IMR-90 (cell line): ENCODE data around the gene POLR3G. TPM values are rescaled to one million over a fixed set of nuclear protein-coding genes. Genes with fewer than 3 reads are reported as not detected.

Experiments used
- ATAC-seq: fragments of 200-7000 bp; cut with Tn5 transposase; 2 replicates; pipeline ENCODE4 v1.9.1; 2020; ENCODE audit warnings: low read depth, mild to moderate bottlenecking, moderate library complexity
- BruUV-seq: library from RNA; stranded (reverse); fragments of 400-500 nt; replicated peaks from 2 replicates; lab custom pipeline; 2021; lab: Mats Ljungman, UMichigan
- CTCF ChIA-PET: fragments of 300-600 bp; formaldehyde crosslinking; extraction: SDS; loops from one replicate; lab custom pipeline; 2021; ENCODE audit warnings: antibody characterized with exemption; lab: Yijun Ruan, JAX
- POLR2A ChIA-PET: fragments of 300-600 bp; sonication (Branson Sonifier 250); formaldehyde crosslinking; loops from one replicate; lab custom pipeline; 2022; ENCODE audit warnings: antibody characterized with exemption; ENCODE audit not compliant: unreplicated experiment; lab: Charles Lee
- DNase-seq: peaks from one replicate; pipeline ENCODE4 v3.0.0; 2013
- H2AFZ ChIP-seq: replicated peaks from 2 replicates; pipeline ENCODE3; 2013; ENCODE audit warnings: low read length, mild to moderate bottlenecking; ENCODE audit not compliant: poor library complexity
- H2AK5ac ChIP-seq: 2 replicates; pipeline ENCODE4 v1.6.1; 2013; ENCODE audit warnings: low read depth, low read length, inconsistent platforms
- H2AK9ac ChIP-seq: replicated peaks from 2 replicates; pipeline ENCODE3; 2013; ENCODE audit warnings: mild to moderate bottlenecking, low read depth, low read length, moderate library complexity; ENCODE audit not compliant: poor library complexity
- H2BK120ac ChIP-seq: 2 replicates; pipeline ENCODE4 v1.6.1; 2013; ENCODE audit warnings: low read depth, low read length, inconsistent platforms
- H2BK15ac ChIP-seq: 3 replicates; pipeline ENCODE4 v1.6.1; 2013; ENCODE audit warnings: low read depth, low read length, inconsistent platforms
- H2BK20ac ChIP-seq: 2 replicates; pipeline ENCODE4 v1.6.1; 2013; ENCODE audit warnings: low read depth, mild to moderate bottlenecking, inconsistent platforms, low read length, moderate library complexity
- H2BK5ac ChIP-seq: 2 replicates; pipeline ENCODE4 v1.6.1; 2013; ENCODE audit warnings: mild to moderate bottlenecking, low read depth, low read length, inconsistent platforms; ENCODE audit not compliant: poor library complexity, severe bottlenecking
- H3K14ac ChIP-seq: replicated peaks from 2 replicates; pipeline ENCODE4 v1.6.1; 2013; ENCODE audit warnings: low read depth, low read length, inconsistent platforms
- H3K18ac ChIP-seq: 2 replicates; pipeline ENCODE4 v1.6.1; 2013; ENCODE audit warnings: low read depth, low read length, control low read depth
- H3K23ac ChIP-seq: 2 replicates; pipeline ENCODE4 v1.6.1; 2013; ENCODE audit warnings: low read depth, low read length, inconsistent platforms
- H3K27ac ChIP-seq: 2 replicates; pipeline ENCODE4 v1.5.1; 2013; ENCODE audit warnings: mild to moderate bottlenecking, control low read depth, low read length; ENCODE audit not compliant: insufficient read depth
- H3K27me3 ChIP-seq: 2 replicates; pipeline ENCODE4 v1.6.1; 2013; ENCODE audit warnings: low read length; ENCODE audit not compliant: control insufficient read depth, insufficient read depth
- H3K36me3 ChIP-seq: 2 replicates; pipeline ENCODE4 v1.6.1; 2013; ENCODE audit warnings: low read length, mixed read lengths; ENCODE audit not compliant: control insufficient read depth, insufficient read depth
- H3K4ac ChIP-seq: 2 replicates; pipeline ENCODE4 v1.6.1; 2013; ENCODE audit warnings: low read depth, low read length, inconsistent platforms
- H3K4me1 ChIP-seq: 2 replicates; pipeline ENCODE4 v1.6.1; 2013; ENCODE audit warnings: low read length, mixed read lengths; ENCODE audit not compliant: control insufficient read depth, insufficient read depth
- H3K4me2 ChIP-seq: 2 replicates; pipeline ENCODE4 v1.6.1; 2013; ENCODE audit warnings: low read depth, mild to moderate bottlenecking, control low read depth, low read length, moderate library complexity
- H3K4me3 ChIP-seq: 2 replicates; pipeline ENCODE4 v1.5.1; 2013; ENCODE audit warnings: low read depth, mild to moderate bottlenecking, control low read depth, low read length, moderate library complexity; ENCODE audit not compliant: insufficient read depth
- H3K56ac ChIP-seq: 2 replicates; pipeline ENCODE4 v1.6.1; 2013; ENCODE audit warnings: low read length, inconsistent platforms; ENCODE audit not compliant: insufficient read depth; ENCODE audit errors: extremely low read depth
- H3K79me1 ChIP-seq, 2 experiments: 2 replicates each; pipeline ENCODE4 v1.6.1; 2013; ENCODE audit warnings: low read length in 2 of 2, inconsistent platforms in 1 of 2, low read depth in 1 of 2
- H3K9ac ChIP-seq: 2 replicates; pipeline ENCODE4 v1.6.1; 2013; ENCODE audit warnings: low read depth, low read length, control low read depth
- H3K9me1 ChIP-seq: 2 replicates; pipeline ENCODE4 v1.6.1; 2013; ENCODE audit warnings: low read length, inconsistent platforms; ENCODE audit not compliant: insufficient read depth
- H3K9me3 ChIP-seq: 2 replicates; pipeline ENCODE4 v1.6.1; 2013; ENCODE audit warnings: low read length; ENCODE audit not compliant: control insufficient read depth, insufficient read depth
- H4K20me1 ChIP-seq: 2 replicates; pipeline ENCODE4 v1.6.1; 2013; ENCODE audit warnings: low read length, inconsistent platforms; ENCODE audit not compliant: insufficient read depth
- H4K5ac ChIP-seq: 2 replicates; pipeline ENCODE4 v1.6.1; 2013; ENCODE audit warnings: mild to moderate bottlenecking, low read depth, low read length, control low read depth
- H4K8ac ChIP-seq, 2 experiments: 2 replicates each; pipeline ENCODE4 v1.6.1; 2013; ENCODE audit warnings: low read depth in 2 of 2, low read length in 2 of 2, control low read depth in 1 of 2, inconsistent platforms in 1 of 2
- H4K91ac ChIP-seq: 2 replicates; pipeline ENCODE4 v1.6.1; 2013; ENCODE audit warnings: low read depth, low read length, inconsistent platforms; ENCODE audit not compliant: insufficient read depth
- CEBPB ChIP-seq: IDR thresholded peaks from 2 replicates; pipeline ENCODE4 v1.6.1; 2012; ENCODE audit warnings: low read depth, low read length, improper control_type of control experiment
- CHD1 ChIP-seq: IDR thresholded peaks from 2 replicates; pipeline ENCODE4 v1.6.1; 2012; ENCODE audit warnings: low read depth, low read length, improper control_type of control experiment
- ELK1 ChIP-seq: fragments of 150-350 bp; IDR thresholded peaks from 2 replicates; pipeline ENCODE4 v1.6.1; 2016; ENCODE audit warnings: low read depth, mild to moderate bottlenecking, low read length, moderate library complexity, borderline replicate concordance
- FOS ChIP-seq: fragments of 150-350 bp; IDR thresholded peaks from 2 replicates; pipeline ENCODE4 v1.6.1; 2016; ENCODE audit warnings: low read depth, low read length
- NFE2L2 ChIP-seq: fragments of 150-350 bp; IDR thresholded peaks from 2 replicates; pipeline ENCODE4 v1.6.1; 2016; ENCODE audit warnings: low read depth, mild to moderate bottlenecking, low read length
- POLR2A ChIP-seq: IDR thresholded peaks from 2 replicates; pipeline ENCODE4 v1.6.1; 2012; ENCODE audit warnings: mild to moderate bottlenecking, low read depth, low read length
- RAD21 ChIP-seq: IDR thresholded peaks from 2 replicates; pipeline ENCODE4 v1.6.1; 2012; ENCODE audit warnings: low read length, improper control_type of control experiment
- RCOR1 ChIP-seq: IDR thresholded peaks from 2 replicates; pipeline ENCODE4 v1.6.1; 2012; ENCODE audit warnings: mild to moderate bottlenecking, low read length, improper control_type of control experiment; ENCODE audit not compliant: insufficient replicate concordance
- SMC3 ChIP-seq: fragments of 150-350 bp; IDR thresholded peaks from 2 replicates; pipeline ENCODE4 v1.6.1; 2016; ENCODE audit warnings: low read depth, mild to moderate bottlenecking, antibody characterized with exemption, low read length, moderate library complexity
- USF2 ChIP-seq: fragments of 150-350 bp; IDR thresholded peaks from 2 replicates; pipeline ENCODE4 v1.6.1; 2017; ENCODE audit warnings: mild to moderate bottlenecking, antibody characterized with exemption, low read length, low read depth
- WGBS, 2 experiments: methylation state at CpG; one replicate each; pipeline versions ENCODE4 v1.1.5 to v1.1.7; 2013; ENCODE audit warnings: missing lambda C conversion rate in 2 of 2; ENCODE audit not compliant: insufficient read length in 1 of 2; ENCODE audit errors: extremely low coverage in 2 of 2; 5-methylcytosine and 5-hydroxymethylcytosine counted together
- dilution Hi-C: fragments of 300-500 bp; cut with HindIII; formaldehyde crosslinking; loops from one replicate; pipeline ENCODE4 v1.14.3; 2018; ENCODE audit warnings: low sequenced_read_pairs; ENCODE audit not compliant: unreplicated experiment
- in situ Hi-C: fragments of 300-500 bp; cut with MboI; formaldehyde crosslinking; loops from 3 replicates; pipeline ENCODE4 v1.14.3; 2019; ENCODE audit warnings: low sequenced_read_pairs, inconsistent platforms, mixed read lengths
- intact Hi-C: fragments of 100-400 bp; cut with micrococcal nuclease; formaldehyde crosslinking; loops from 2 replicates; pipeline ENCODE4 v1.10.0; 2022
- polyA plus RNA-seq, 3 experiments: library from polyadenylated mRNA; depleted of rRNA; stranded (reverse); fragments of >200 nt; gene quantifications; 2 replicates each; pipeline ENCODE4 v1.2.3, GENCODE V29; 2012; ENCODE audit warnings: low replicate concordance in 1 of 3
- total RNA-seq: library from RNA; depleted of rRNA; stranded (reverse); fragments of >200 nt; gene quantifications from 2 replicates; pipeline ENCODE4 v1.2.3, GENCODE V29; 2012

Gene POLR3G
- total and polyA plus RNA-seq, 2 of the 4 experiments (the other 2 are of a cell fraction), result 10.6 to 11.6 TPM

GRCh38 chr5:90495146-90495545, 20.5 kb downstream of the POLR3G start:
- Histone ChIP-seq H4K8ac (no peak overlapping the region), H3K56ac (no peak overlapping the region), H3K4ac (no peak overlapping the region), H3K4me1 (no peaks in the 10 kb centered on the region), H3K27ac (no peak overlapping the region), H2BK5ac (no peak overlapping the region), H3K18ac (no peak overlapping the region), H2AK5ac (no peak overlapping the region), H4K5ac (no peak overlapping the region), H3K4me3 (no peak overlapping the region), H2BK120ac (no peak overlapping the region), H3K23ac (no peak overlapping the region), H4K20me1 (no peaks in the 10 kb centered on the region), H2BK20ac (no peak overlapping the region), H2AFZ (no peak overlapping the region), H3K4me2 (no peak overlapping the region), H2BK15ac (no peak overlapping the region), H3K27me3 (no peaks in the 10 kb centered on the region), H4K91ac (no peak overlapping the region), H3K36me3 (no peaks in the 10 kb centered on the region), H2AK9ac (no peak overlapping the region), H3K9ac (no peak overlapping the region), H3K79me1 (no peaks in the 10 kb centered on the region), H3K9me3 (no peaks in the 10 kb centered on the region), H3K9me1 (no peaks in the 10 kb centered on the region), H3K14ac (no peak overlapping the region)
- intact Hi-C loops (no loop called here), in situ Hi-C loops (no loop called here), dilution Hi-C loops (no loop called here)
- ChIA-PET POLR2A (no interaction called here), CTCF (no interaction called here)
- DNase-seq (no peak), ATAC-seq (no peak)
- TF ChIP-seq RAD21 (no peak), NFE2L2 (no peak), ELK1 (no peak), RCOR1 (no peak), SMC3 (no peak), POLR2A (no peak), USF2 (no peak), FOS (no peak), CHD1 (no peak), CEBPB (no peak)
- WGBS, 2 experiments, result no CpG with 5 or more reads among the region's 1 CpG
- BruUV-seq, result no TSS peak
